Measurements from ENCODE around the gene FAH. TPM values are rescaled to one million over a fixed set of nuclear protein-coding genes. Genes with fewer than 3 reads are reported as not detected.
"Not testable (repeated sequence)": the region's sequence is repeated elsewhere in the genome, so short reads cannot be mapped to it uniquely, and the experiment has no call there.

The FAH gene
- total RNA-seq, 2 donors from 2014 or later, result 16.1 to 21.9 TPM

DNA sequence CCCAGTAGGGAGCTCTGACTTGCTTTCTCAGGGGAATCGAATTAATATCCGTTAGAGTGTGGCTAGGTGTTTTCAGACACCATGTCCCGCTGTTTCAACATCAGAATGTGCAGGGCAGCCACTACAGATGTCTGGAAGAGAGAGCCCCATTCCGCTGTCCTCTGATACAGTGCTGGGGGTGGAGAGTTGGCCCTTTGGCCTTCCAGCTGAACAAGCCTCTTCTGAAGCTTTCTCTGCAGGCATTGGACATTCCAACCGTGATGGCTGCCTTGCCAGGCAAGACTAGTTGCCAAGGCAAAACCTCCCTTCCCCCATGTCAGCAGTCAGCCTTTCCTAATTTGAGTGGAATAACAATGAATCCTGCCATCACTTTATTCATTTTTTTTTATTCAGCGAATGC is 1.5 kb downstream of the FAH start:
- H3K9me3 ChIP-seq, result no peaks in the 10 kb centered on the region

DNA sequence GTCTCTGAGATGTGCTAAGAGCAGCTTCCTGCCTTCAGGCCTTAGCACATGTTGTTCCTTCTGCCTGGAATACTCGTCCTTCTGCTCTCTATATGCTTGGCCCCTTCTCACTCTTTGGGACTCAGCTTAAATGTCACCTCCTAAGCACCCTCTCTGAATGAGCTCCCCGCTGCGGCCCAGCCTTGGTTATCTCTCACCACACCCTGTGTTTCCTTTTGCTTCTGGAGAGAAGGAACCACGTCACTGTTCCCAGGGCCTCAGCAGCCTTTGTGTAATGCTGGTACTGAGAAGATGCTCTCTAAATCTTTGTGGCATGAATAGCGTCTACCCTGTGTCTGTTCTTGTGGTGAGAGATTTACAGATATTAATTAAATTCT is 2.2 kb downstream of the FAH start:
- TF ChIP-seq, protein P1, sequence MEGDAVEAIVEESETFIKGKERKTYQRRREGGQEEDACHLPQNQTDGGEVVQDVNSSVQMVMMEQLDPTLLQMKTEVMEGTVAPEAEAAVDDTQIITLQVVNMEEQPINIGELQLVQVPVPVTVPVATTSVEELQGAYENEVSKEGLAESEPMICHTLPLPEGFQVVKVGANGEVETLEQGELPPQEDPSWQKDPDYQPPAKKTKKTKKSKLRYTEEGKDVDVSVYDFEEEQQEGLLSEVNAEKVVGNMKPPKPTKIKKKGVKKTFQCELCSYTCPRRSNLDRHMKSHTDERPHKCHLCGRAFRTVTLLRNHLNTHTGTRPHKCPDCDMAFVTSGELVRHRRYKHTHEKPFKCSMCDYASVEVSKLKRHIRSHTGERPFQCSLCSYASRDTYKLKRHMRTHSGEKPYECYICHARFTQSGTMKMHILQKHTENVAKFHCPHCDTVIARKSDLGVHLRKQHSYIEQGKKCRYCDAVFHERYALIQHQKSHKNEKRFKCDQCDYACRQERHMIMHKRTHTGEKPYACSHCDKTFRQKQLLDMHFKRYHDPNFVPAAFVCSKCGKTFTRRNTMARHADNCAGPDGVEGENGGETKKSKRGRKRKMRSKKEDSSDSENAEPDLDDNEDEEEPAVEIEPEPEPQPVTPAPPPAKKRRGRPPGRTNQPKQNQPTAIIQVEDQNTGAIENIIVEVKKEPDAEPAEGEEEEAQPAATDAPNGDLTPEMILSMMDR (IDR thresholded peaks at IDR 0.05), result no peak
- no peak overlapping the region for H3K27ac ChIP-seq
- DNase-seq (ENCODE audit: low spot score) (no peak), ATAC-seq (ENCODE audit: insufficient number of reproducible peaks, low FRiP score, low read depth) (no peak)
- peaks cover 17 to 23% of the 10 kb centered on the region in 2 donors for H3K4me1 ChIP-seq (ENCODE audit: control insufficient read depth in 1 of 2, low read depth in 2 of 2)
- no peaks in the 10 kb centered on the region for H3K27me3 ChIP-seq (replicated peaks; ENCODE audit: insufficient read depth)
- H3K36me3 ChIP-seq, result peaks cover 7% of the 10 kb centered on the region
- no peaks in the 10 kb centered on the region for H3K9me3 ChIP-seq
- no peak overlapping the region for H3K4me3 ChIP-seq

More for the DNA sequence above, 1.5 kb downstream of the FAH start:
- ATAC-seq (ENCODE audit: insufficient number of reproducible peaks, low FRiP score, low read depth) (no peak), DNase-seq (ENCODE audit: low spot score) (no peak)
- Histone ChIP-seq H3K4me1 (ENCODE audit: control insufficient read depth in 1 of 2, low read depth in 2 of 2) (peaks cover 17 to 23% of the 10 kb centered on the region in 2 donors), H3K4me3 (no peak overlapping the region), H3K36me3 (peaks cover under 1% of the 10 kb centered on the region), H3K27me3 (replicated peaks; ENCODE audit: insufficient read depth) (no peaks in the 10 kb centered on the region), H3K27ac (no peak overlapping the region)
- TF ChIP-seq, protein P1 (IDR thresholded peaks at IDR 0.05), result no peak

DNA sequence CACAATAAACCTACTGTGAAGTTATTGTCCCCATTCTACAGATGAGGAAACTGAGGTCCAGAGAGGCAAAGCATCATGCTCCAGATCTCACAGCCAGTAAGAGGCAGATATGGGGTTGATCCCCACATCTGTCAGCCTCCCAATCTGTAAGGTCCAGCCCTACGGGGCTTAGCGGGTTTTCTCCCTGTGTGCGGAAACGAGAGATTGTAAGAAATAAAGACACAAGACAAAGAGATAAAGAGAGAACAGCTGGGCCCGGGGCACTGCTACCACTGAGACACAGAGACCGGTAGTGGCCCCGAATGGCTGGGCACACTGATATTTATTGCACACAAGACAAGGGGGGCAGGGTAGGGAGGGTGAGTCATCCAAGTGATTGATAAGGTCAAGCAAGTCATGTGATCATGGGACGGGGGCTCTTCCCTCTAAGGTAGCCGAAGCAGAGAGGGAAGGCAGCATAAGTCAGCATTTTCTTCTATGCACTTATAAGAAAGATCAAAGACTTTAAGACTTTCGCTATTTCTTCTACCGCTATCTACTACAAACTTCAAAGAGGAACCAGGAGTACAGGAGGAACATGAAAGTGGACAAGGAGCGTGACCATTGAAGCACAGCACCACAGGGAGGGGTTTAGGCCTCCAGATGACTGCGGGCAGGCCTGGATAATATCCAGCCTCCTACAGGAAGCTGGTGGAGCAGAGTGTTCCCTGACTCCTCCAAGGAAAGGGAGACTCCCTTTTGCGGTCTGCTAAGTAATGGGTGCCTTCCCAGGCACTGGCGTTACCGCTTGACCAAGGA is 2.8 kb downstream of the FAH start:
- not testable (repeated sequence) for H3K27me3 ChIP-seq (replicated peaks; ENCODE audit: insufficient read depth); DNase-seq (ENCODE audit: low spot score); H3K27ac ChIP-seq; H3K4me3 ChIP-seq; ATAC-seq (ENCODE audit: insufficient number of reproducible peaks, low FRiP score, low read depth); H3K9me3 ChIP-seq
- Histone ChIP-seq H3K36me3 (peaks cover 11% of the 10 kb centered on the region), H3K4me1 (ENCODE audit: control insufficient read depth in 1 of 2, low read depth in 2 of 2) (peaks cover 17 to 23% of the 10 kb centered on the region in 2 donors)

DNA sequence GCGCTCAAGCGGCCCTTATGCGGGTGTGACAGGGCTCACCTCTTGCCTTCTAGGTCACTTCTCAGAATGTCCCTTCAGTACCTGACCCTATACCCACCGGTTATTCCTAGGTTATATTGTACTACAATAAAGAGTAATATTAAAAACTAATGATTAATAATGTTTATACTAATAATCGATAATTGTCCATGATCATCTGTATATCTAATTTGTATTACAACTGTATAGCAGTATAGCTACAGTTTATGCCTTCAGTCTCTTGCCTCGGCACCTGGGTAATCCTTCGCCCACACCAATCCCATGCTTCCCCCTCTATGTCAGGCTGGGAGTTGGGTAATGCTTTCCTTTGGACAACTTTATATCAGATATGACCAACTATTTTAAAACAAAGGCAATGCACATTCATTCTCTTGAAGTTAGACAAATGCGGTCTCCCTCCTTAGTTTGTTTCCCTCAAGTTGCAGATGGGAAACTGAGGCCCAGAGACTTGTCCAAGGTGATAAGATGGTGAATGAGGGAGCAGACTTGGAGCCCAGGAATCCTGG is 3.4 kb downstream of the FAH start:
- DNase-seq (ENCODE audit: low spot score) (no peak), ATAC-seq (ENCODE audit: insufficient number of reproducible peaks, low FRiP score, low read depth) (no peak)
- TF ChIP-seq, protein P1 (IDR thresholded peaks at IDR 0.05), result no peak
- Histone ChIP-seq H3K27me3 (replicated peaks; ENCODE audit: insufficient read depth) (no peaks in the 10 kb centered on the region), H3K36me3 (peaks cover 16% of the 10 kb centered on the region), H3K4me1 (ENCODE audit: control insufficient read depth in 1 of 2, low read depth in 2 of 2) (peaks cover 17 to 23% of the 10 kb centered on the region in 2 donors), H3K27ac (no peak overlapping the region), H3K9me3 (no peaks in the 10 kb centered on the region), H3K4me3 (no peak overlapping the region)

DNA sequence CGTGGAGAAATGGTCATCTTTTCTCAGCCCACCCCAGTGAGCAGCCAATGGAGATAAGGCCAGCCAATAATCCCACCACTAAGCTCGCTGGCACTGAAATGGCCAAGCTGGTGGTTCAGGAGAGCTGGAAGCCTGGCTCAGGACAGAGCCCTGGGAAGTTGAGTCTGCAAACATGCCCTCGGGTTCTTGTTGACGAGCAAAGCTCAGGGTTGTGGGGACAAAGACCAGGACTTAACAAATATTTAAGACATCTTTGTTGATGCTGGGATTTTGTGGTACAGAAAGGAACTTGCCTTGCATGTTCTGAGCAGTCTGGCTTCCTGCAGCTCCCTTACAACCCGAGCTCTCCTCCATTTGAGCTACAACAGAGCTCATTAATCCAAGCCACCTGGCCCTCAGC is 4.4 kb downstream of the FAH start:
- Histone ChIP-seq H3K27me3 (replicated peaks; ENCODE audit: insufficient read depth) (no peaks in the 10 kb centered on the region), H3K4me3 (no peak overlapping the region), H3K9me3 (no peaks in the 10 kb centered on the region), H3K36me3 (peaks cover 24% of the 10 kb centered on the region), H3K4me1 (ENCODE audit: control insufficient read depth in 1 of 2, low read depth in 2 of 2) (peaks cover 15 to 18% of the 10 kb centered on the region in 2 donors), H3K27ac (no peak overlapping the region)
- DNase-seq (ENCODE audit: low spot score) (no peak), ATAC-seq (ENCODE audit: insufficient number of reproducible peaks, low FRiP score, low read depth) (no peak)
- TF ChIP-seq, protein P1 (IDR thresholded peaks at IDR 0.05), result no peak
